Mucosa of stomach (tissue), 1 donor: ENCODE measurements around the gene HPSE.

ENCODE experiments used
- H3K27me3 ChIP-seq: one replicate; pipeline ENCODE4 v1.7.0; 2013; ENCODE audit warnings: mild to moderate bottlenecking, low read length; ENCODE audit not compliant: control insufficient read depth, insufficient read depth
- H3K36me3 ChIP-seq: one replicate; pipeline ENCODE4 v1.7.0; 2013; ENCODE audit warnings: low read length; ENCODE audit not compliant: control insufficient read depth, insufficient read depth
- H3K4me1 ChIP-seq: one replicate; pipeline ENCODE4 v1.7.0; 2013; ENCODE audit warnings: mild to moderate bottlenecking, low read length; ENCODE audit not compliant: control insufficient read depth, insufficient read depth
- H3K4me3 ChIP-seq: one replicate; pipeline ENCODE4 v1.7.0; 2013; ENCODE audit warnings: low read length
- H3K9ac ChIP-seq: one replicate; pipeline ENCODE4 v1.7.0; 2013; ENCODE audit warnings: mild to moderate bottlenecking, low read length, moderate library complexity
- H3K9me3 ChIP-seq: one replicate; pipeline ENCODE4 v1.7.0; 2013; ENCODE audit warnings: mild to moderate bottlenecking, low read length, moderate library complexity; ENCODE audit not compliant: control insufficient read depth
- donor health status: Pancreatic carcinoma.

HPSE gene

GRCh38 chr4:83255584-83255983, 79.1 kb downstream of the HPSE start:
- H3K9me3 ChIP-seq, result no peaks in the 10 kb centered on the region
- no peaks in the 10 kb centered on the region for H3K36me3 ChIP-seq
- H3K9ac ChIP-seq, result no peak overlapping the region
- no peak overlapping the region for H3K4me3 ChIP-seq
- no peaks in the 10 kb centered on the region for H3K27me3 ChIP-seq
- peaks cover 30% of the 10 kb centered on the region for H3K4me1 ChIP-seq

GRCh38 chr4:83252782-83253405, 81.8 kb downstream of the HPSE start:
- Histone ChIP-seq H3K4me3 (no peak overlapping the region), H3K27me3 (no peaks in the 10 kb centered on the region), H3K9me3 (no peaks in the 10 kb centered on the region), H3K36me3 (no peaks in the 10 kb centered on the region), H3K9ac (no peak overlapping the region), H3K4me1 (peaks cover 37% of the 10 kb centered on the region)

- Histone ChIP-seq H3K9ac (no peak overlapping the region), H3K4me3 (no peak overlapping the region), H3K9me3 (no peaks in the 10 kb centered on the region), H3K36me3 (no peaks in the 10 kb centered on the region), H3K27me3 (no peaks in the 10 kb centered on the region), H3K4me1 (peaks cover 40% of the 10 kb centered on the region)
Measured at GRCh38 chr4:83251447-83251830, 83.2 kb downstream of the HPSE start.

- Histone ChIP-seq H3K9ac (no peak overlapping the region), H3K27me3 (no peaks in the 10 kb centered on the region), H3K4me3 (no peak overlapping the region), H3K4me1 (peaks cover 37% of the 10 kb centered on the region), H3K9me3 (no peaks in the 10 kb centered on the region), H3K36me3 (no peaks in the 10 kb centered on the region)
Measured at GRCh38 chr4:83250687-83251446, 83.8 kb downstream of the HPSE start.

- H3K4me3 ChIP-seq, result no peak overlapping the region
- no peaks in the 10 kb centered on the region for H3K9me3 ChIP-seq
- H3K4me1 ChIP-seq, result peaks cover 33% of the 10 kb centered on the region
- H3K9ac ChIP-seq, result no peak overlapping the region
- H3K36me3 ChIP-seq, result no peaks in the 10 kb centered on the region
- no peaks in the 10 kb centered on the region for H3K27me3 ChIP-seq
Measured at GRCh38 chr4:83248486-83248885, 86.2 kb downstream of the HPSE start.

GRCh38 chr4:83247415-83248357, 87.0 kb downstream of the HPSE start:
- Histone ChIP-seq H3K27me3 (no peaks in the 10 kb centered on the region), H3K9me3 (no peaks in the 10 kb centered on the region), H3K4me3 (no peak overlapping the region), H3K36me3 (no peaks in the 10 kb centered on the region), H3K4me1 (peaks cover 27% of the 10 kb centered on the region), H3K9ac (no peak overlapping the region)
